Fibroblast of lung (primary cell): ENCODE data around the gene ERP44. TPM values are rescaled to one million over a fixed set of nuclear protein-coding genes. Genes with fewer than 3 reads are reported as not detected.

ENCODE experiments used
- DNase-seq, 2 donors: peaks; one replicate each; pipeline versions ENCODE4 v3.0.0 to v3.0.0-alpha.2; 2010; ENCODE audit warnings: low read depth in 2 of 2
- H2AFZ ChIP-seq: 2 replicates; pipeline ENCODE4 v1.5.1; 2012; ENCODE audit warnings: low read length, control low read depth, inconsistent platforms
- H3K27ac ChIP-seq: 2 replicates; pipeline ENCODE4 v1.5.1; 2011; ENCODE audit warnings: low read length, control low read depth; ENCODE audit not compliant: insufficient read depth
- H3K27me3 ChIP-seq: 2 replicates; pipeline ENCODE4 v1.5.1; 2011; ENCODE audit warnings: mild to moderate bottlenecking, low read length; ENCODE audit not compliant: control insufficient read depth, insufficient read depth
- H3K36me3 ChIP-seq: 2 replicates; pipeline ENCODE4 v1.5.1; 2011; ENCODE audit warnings: low read length; ENCODE audit not compliant: control insufficient read depth, insufficient read depth
- H3K4me1 ChIP-seq: 2 replicates; pipeline ENCODE4 v1.5.1; 2011; ENCODE audit warnings: low read length; ENCODE audit not compliant: control insufficient read depth, insufficient read depth; ENCODE audit errors: extremely low read depth
- H3K4me2 ChIP-seq: 2 replicates; pipeline ENCODE4 v1.5.1; 2011; ENCODE audit warnings: low read length, control low read depth; ENCODE audit not compliant: insufficient read depth; ENCODE audit errors: extremely low read depth
- H3K4me3 ChIP-seq, 4 experiments: fragments of 200-600 bp in 1 of 4; sonication (generic) in 1 of 4; replicated peaks in 1 of 4; 2 replicates each; pipeline ENCODE4 v1.5.1; 2011 to 2016; ENCODE audit warnings: low read length in 4 of 4, low read depth in 3 of 4, mild to moderate bottlenecking in 3 of 4, control low read depth in 2 of 4, inconsistent platforms in 1 of 4, mixed read lengths in 1 of 4; ENCODE audit not compliant: insufficient read depth in 1 of 4; ENCODE audit errors: control extremely low read depth in 1 of 4
- H3K79me2 ChIP-seq: 2 replicates; pipeline ENCODE4 v1.5.1; 2012; ENCODE audit warnings: mild to moderate bottlenecking, low read length, inconsistent platforms; ENCODE audit not compliant: control insufficient read depth, insufficient read depth
- H3K9ac ChIP-seq: 2 replicates; pipeline ENCODE4 v1.5.1; 2011; ENCODE audit warnings: mild to moderate bottlenecking, low read length, control low read depth; ENCODE audit not compliant: insufficient read depth
- H3K9me3 ChIP-seq: 2 replicates; pipeline ENCODE4 v1.5.1; 2012; ENCODE audit warnings: low read depth, low read length; ENCODE audit not compliant: control insufficient read depth, insufficient read depth
- H4K20me1 ChIP-seq: 2 replicates; pipeline ENCODE4 v1.5.1; 2011; ENCODE audit warnings: low read length; ENCODE audit not compliant: control insufficient read depth, insufficient read depth; ENCODE audit errors: extremely low read depth
- EZH2 ChIP-seq: IDR thresholded peaks from 2 replicates; pipeline ENCODE4 v1.5.1; 2012; ENCODE audit warnings: low read length, control low read depth, mild to moderate bottlenecking; ENCODE audit errors: missing control alignments
- polyA plus RNA-seq, 2 donors: library from polyadenylated mRNA; depleted of rRNA in 1 of 2; stranded (reverse) in 1 of 2; unstranded in 1 of 2; fragments of >200 nt; gene quantifications; 2 replicates each; pipeline ENCODE4 v1.2.1, GENCODE V29; 2011 to 2012; ENCODE audit warnings: missing spikeins in 1 of 2
- total RNA-seq: library from RNA; depleted of rRNA; stranded (reverse); fragments of >200 nt; gene quantifications from 2 replicates; pipeline ENCODE4 v1.2.1, GENCODE V29; 2014
- TF ChIP-seq, protein P1 (sequence below), 2 donors: IDR thresholded peaks in 1 of 2; conservative IDR thresholded peaks in 1 of 2; 1 replicate in 1 of 2; 2 replicates in 1 of 2; pipeline ENCODE4 v1.5.1; 2011 to 2012; ENCODE audit warnings: low read length in 2 of 2, control low read depth in 1 of 2, inconsistent platforms in 1 of 2, low read depth in 1 of 2, mild to moderate bottlenecking in 1 of 2

The ERP44 gene
- total and polyA plus RNA-seq, 2 donors (not counting 1 experiment from before 2014, with no cell fraction given), result 8.6 to 24.0 TPM

DNA sequence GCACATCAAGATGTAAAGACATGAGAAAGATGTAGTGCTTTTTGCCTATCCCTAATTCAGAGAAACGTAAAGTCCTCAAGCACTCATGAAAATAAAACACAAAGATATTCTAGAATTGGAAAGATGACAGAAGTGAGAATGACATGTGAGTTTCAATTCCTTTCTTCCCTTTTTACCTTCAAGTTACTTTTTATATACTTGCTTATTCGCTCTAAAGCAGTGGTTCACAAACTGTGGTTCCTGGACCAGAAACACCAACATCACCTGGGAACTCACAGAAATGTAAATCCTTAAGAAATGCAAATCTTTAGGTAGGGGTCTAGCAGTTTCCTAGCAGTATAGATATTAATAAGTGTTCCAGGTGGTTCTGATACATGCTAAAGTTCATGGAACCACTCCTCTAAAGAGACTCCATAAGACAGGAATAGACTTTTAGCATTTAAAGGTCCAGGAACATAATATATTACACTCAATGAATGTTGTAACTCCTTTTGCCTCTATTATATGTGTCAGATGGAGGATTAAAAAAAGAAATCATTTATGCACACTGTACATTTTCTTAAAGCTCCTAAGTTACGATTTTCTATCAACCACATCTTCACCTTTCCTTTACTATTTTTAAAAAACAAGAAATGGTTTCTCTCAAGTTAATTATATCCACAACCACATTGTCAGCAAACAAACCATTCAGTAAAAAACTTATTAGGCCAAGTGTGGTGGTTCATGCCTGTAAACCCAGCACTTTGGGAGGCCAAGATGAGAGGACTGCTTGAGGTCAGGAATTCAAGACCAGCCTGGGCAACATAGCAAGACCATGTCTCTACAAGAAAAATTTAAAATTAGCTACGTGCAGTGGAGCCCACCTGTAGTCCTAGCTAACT, 39.9 kb downstream of the ERP44 start:
- Histone ChIP-seq H3K27ac (no peak overlapping the region), H3K36me3 (no peaks in the 10 kb centered on the region), H4K20me1 (no peaks in the 10 kb centered on the region), H3K4me2 (no peak overlapping the region), H3K4me3 (no peak overlapping the region), H3K9ac (no peak overlapping the region), H3K27me3 (no peaks in the 10 kb centered on the region), H3K79me2 (peaks cover 5% of the 10 kb centered on the region), H3K9me3 (no peaks in the 10 kb centered on the region), H3K4me1 (peaks cover 3% of the 10 kb centered on the region), H2AFZ (no peak overlapping the region)
- no peak for DNase-seq
- TF ChIP-seq, protein P1, sequence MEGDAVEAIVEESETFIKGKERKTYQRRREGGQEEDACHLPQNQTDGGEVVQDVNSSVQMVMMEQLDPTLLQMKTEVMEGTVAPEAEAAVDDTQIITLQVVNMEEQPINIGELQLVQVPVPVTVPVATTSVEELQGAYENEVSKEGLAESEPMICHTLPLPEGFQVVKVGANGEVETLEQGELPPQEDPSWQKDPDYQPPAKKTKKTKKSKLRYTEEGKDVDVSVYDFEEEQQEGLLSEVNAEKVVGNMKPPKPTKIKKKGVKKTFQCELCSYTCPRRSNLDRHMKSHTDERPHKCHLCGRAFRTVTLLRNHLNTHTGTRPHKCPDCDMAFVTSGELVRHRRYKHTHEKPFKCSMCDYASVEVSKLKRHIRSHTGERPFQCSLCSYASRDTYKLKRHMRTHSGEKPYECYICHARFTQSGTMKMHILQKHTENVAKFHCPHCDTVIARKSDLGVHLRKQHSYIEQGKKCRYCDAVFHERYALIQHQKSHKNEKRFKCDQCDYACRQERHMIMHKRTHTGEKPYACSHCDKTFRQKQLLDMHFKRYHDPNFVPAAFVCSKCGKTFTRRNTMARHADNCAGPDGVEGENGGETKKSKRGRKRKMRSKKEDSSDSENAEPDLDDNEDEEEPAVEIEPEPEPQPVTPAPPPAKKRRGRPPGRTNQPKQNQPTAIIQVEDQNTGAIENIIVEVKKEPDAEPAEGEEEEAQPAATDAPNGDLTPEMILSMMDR (conservative IDR thresholded peaks at IDR 0.05 in 1 of 2, IDR thresholded peaks at IDR 0.05 in 1 of 2; ENCODE audit: low read depth in 1 of 2, low read length in 2 of 2), result no peak
- TF ChIP-seq EZH2, result no peak

DNA sequence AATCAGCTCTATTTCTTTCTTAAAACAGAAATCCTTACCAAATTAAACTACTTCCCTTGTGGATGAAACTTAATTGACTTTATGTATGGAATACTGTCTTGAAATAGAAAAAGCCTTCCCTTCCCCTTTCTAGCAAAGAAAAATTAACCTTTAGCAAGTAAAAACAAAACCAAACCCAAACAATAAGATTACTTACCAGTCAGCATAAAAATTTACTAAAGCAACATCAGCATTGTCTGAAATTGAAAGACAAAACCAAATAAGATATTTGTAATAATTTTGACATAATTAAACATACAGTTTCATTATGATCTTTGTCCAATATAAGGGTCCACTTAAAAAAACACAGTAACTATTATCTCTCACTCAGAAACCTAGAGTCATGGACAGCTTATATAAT, 41.2 kb downstream of the ERP44 start:
- no peak overlapping the region for H2AFZ ChIP-seq
- H3K4me2 ChIP-seq, result no peak overlapping the region
- H3K9ac ChIP-seq, result no peak overlapping the region
- H3K27ac ChIP-seq, result no peak overlapping the region
- H3K4me1 ChIP-seq, result no peaks in the 10 kb centered on the region
- H3K27me3 ChIP-seq, result no peaks in the 10 kb centered on the region
- no peaks in the 10 kb centered on the region for H4K20me1 ChIP-seq
- H3K36me3 ChIP-seq, result peaks cover 2% of the 10 kb centered on the region
- no peak for TF ChIP-seq EZH2
- TF ChIP-seq, protein P1 (conservative IDR thresholded peaks at IDR 0.05 in 1 of 2, IDR thresholded peaks at IDR 0.05 in 1 of 2; ENCODE audit: low read depth in 1 of 2, low read length in 2 of 2), result no peak
- peaks cover 5% of the 10 kb centered on the region for H3K79me2 ChIP-seq
- DNase-seq, result no peak
- no peaks in the 10 kb centered on the region for H3K9me3 ChIP-seq
- H3K4me3 ChIP-seq, result no peak overlapping the region

DNA sequence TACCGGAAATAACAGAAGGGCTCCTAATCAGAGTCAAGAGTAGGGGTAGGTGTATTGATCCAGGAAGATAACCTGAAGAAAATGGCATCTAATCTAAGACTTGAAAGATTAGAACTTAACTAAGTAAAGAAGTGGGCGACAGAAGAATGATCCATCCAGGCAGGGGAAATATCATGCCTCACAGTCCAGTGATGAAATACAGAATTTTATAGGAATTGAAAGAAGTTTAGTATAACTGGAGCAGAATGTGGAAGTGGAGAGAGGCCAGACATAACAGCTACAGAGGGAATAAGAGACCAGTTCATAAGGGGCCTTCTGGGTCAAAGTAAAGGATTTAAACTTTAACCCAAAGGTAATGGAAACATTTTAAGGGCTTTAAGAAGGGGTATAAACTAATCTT, 42.2 kb downstream of the ERP44 start:
- Histone ChIP-seq H3K27me3 (no peaks in the 10 kb centered on the region), H2AFZ (no peak overlapping the region), H3K27ac (no peak overlapping the region), H3K9ac (no peak overlapping the region), H3K79me2 (no peaks in the 10 kb centered on the region), H3K4me3 (no peak overlapping the region), H3K9me3 (no peaks in the 10 kb centered on the region), H3K4me1 (no peaks in the 10 kb centered on the region), H3K4me2 (no peak overlapping the region), H4K20me1 (no peaks in the 10 kb centered on the region), H3K36me3 (peaks cover 2% of the 10 kb centered on the region)
- DNase-seq, result no peak
- TF ChIP-seq, protein P1 (conservative IDR thresholded peaks at IDR 0.05 in 1 of 2, IDR thresholded peaks at IDR 0.05 in 1 of 2; ENCODE audit: low read depth in 1 of 2, low read length in 2 of 2), result no peak
- no peak for TF ChIP-seq EZH2
